K562 (cell line): ENCODE data around the gene EFCAB10. TPM values are rescaled to one million over a fixed set of nuclear protein-coding genes. Genes with fewer than 3 reads are reported as not detected.

Experiments used
- ATAC-seq: fragments of 200-7000 bp; cut with Tn5 transposase; 3 replicates; pipeline ENCODE4 v1.9.1; 2020; ENCODE audit warnings: moderate library complexity
- BruUV-seq: library from RNA; stranded (reverse); fragments of 400-500 nt; replicated peaks from 2 replicates; lab custom pipeline; 2021; lab: Mats Ljungman, UMichigan
- CTCF ChIA-PET: fragments of 300-600 bp; formaldehyde crosslinking; extraction: SDS; loops from one replicate; lab custom pipeline; 2021; ENCODE audit warnings: low intra/inter-chr PET ratio; lab: Yijun Ruan, JAX
- POLR2A ChIA-PET: fragments of 300-600, 350-650 bp; sonication (Branson Sonifier 250); formaldehyde crosslinking; extraction: SDS; loops from one replicate; lab custom pipeline; 2021; ENCODE audit warnings: antibody characterized with exemption, inconsistent platforms; lab: Yijun Ruan, JAX
- DNase-seq, 4 experiments: peaks; one replicate each; pipeline versions ENCODE4 v3.0.0 to v3.0.0-alpha.2; 2011 to 2018; ENCODE audit warnings: low spot score in 3 of 4, mixed read lengths in 3 of 4; ENCODE audit errors: extremely low read depth in 1 of 4
- FAIRE-seq: peaks from 2 replicates; lab custom pipeline; 2011; peaks lifted over from hg19 to GRCh38; lab: Jason Lieb, UNC
- H2AFZ ChIP-seq: 2 replicates; pipeline ENCODE4 v1.6.0; 2011; ENCODE audit warnings: low read depth, low read length, control low read depth, inconsistent platforms
- H3K27ac ChIP-seq: fragments of 200-600 bp; 3 replicates; pipeline ENCODE4 v1.8.0; 2011; ENCODE audit warnings: low read depth, mild to moderate bottlenecking, control low read depth, inconsistent platforms, low read length, moderate library complexity, mixed read lengths; ENCODE audit errors: extremely low read depth
- H3K27me3 ChIP-seq, 2 experiments: fragments of 300-600 bp in 1 of 2; 2 replicates in 1 of 2; 3 replicates in 1 of 2; pipeline versions ENCODE4 v1.6.0 to v1.8.0; 2011; ENCODE audit warnings: inconsistent platforms in 2 of 2, low read length in 2 of 2, mild to moderate bottlenecking in 1 of 2, mixed read lengths in 1 of 2, moderate library complexity in 1 of 2; ENCODE audit not compliant: control insufficient read depth in 2 of 2, insufficient read depth in 2 of 2
- H3K36me3 ChIP-seq: fragments of 300-600 bp; 3 replicates; pipeline ENCODE4 v1.8.0; 2011; ENCODE audit warnings: mild to moderate bottlenecking, low read length, inconsistent platforms; ENCODE audit not compliant: control insufficient read depth, insufficient read depth
- H3K4me1 ChIP-seq, 2 experiments: fragments of 200-600 bp in 1 of 2; replicated peaks in 1 of 2; 2 replicates in 1 of 2; 3 replicates in 1 of 2; pipeline versions ENCODE4 v1.5.1 to v1.8.0; 2011; ENCODE audit warnings: inconsistent platforms in 2 of 2, low read length in 2 of 2, mild to moderate bottlenecking in 1 of 2, mixed read lengths in 1 of 2, moderate library complexity in 1 of 2; ENCODE audit not compliant: control insufficient read depth in 2 of 2, insufficient read depth in 2 of 2
- H3K4me2 ChIP-seq: 2 replicates; pipeline ENCODE4 v1.6.1; 2011; ENCODE audit warnings: low read length, control low read depth, inconsistent platforms, mixed read lengths; ENCODE audit not compliant: insufficient read depth
- H3K4me3 ChIP-seq: fragments of 200-600 bp; sonication (generic), shearing (Covaris generic); 2 replicates; pipeline ENCODE4 v1.5.1; 2016; ENCODE audit warnings: control low read depth, inconsistent platforms
- H3K79me2 ChIP-seq: fragments of 200-600 bp; 3 replicates; pipeline ENCODE4 v1.8.0; 2011; ENCODE audit warnings: low read length, inconsistent platforms; ENCODE audit not compliant: control insufficient read depth, insufficient read depth
- H3K9ac ChIP-seq, 2 experiments: 2 replicates each; pipeline versions ENCODE4 v1.6.0 to v1.6.1; 2011; ENCODE audit warnings: low read depth in 2 of 2, low read length in 2 of 2, control low read depth in 1 of 2, inconsistent platforms in 1 of 2, mild to moderate bottlenecking in 1 of 2, mixed read lengths in 1 of 2; ENCODE audit not compliant: insufficient read depth in 1 of 2
- H3K9me1 ChIP-seq: one replicate; pipeline ENCODE4 v1.6.0; 2011; ENCODE audit warnings: inconsistent platforms, mild to moderate bottlenecking, low read length, moderate library complexity; ENCODE audit not compliant: control insufficient read depth, insufficient read depth
- H3K9me3 ChIP-seq: replicated peaks from 2 replicates; pipeline ENCODE4 v1.5.1; 2011; ENCODE audit warnings: low read depth, low read length, inconsistent platforms; ENCODE audit not compliant: control insufficient read depth, insufficient read depth
- H4K20me1 ChIP-seq: replicated peaks from 2 replicates; pipeline ENCODE4 v1.6.1; 2011; ENCODE audit warnings: low read length, inconsistent platforms, mixed read lengths; ENCODE audit not compliant: control insufficient read depth, insufficient read depth
- BCOR ChIP-seq: fragments of 450-650 bp; IDR thresholded peaks from 2 replicates; pipeline ENCODE4 v1.6.1; 2016
- CBFB ChIP-seq: sonication (generic); formaldehyde crosslinking; IDR thresholded peaks from 2 replicates; pipeline ENCODE4 v1.4.0; 2020; ENCODE audit warnings: mild to moderate bottlenecking, missing genetic modification reagents
- CHD1 ChIP-seq: fragments of 200-600 bp; sonication (generic); IDR thresholded peaks from one replicate; pipeline ENCODE4 v1.6.1; 2012; ENCODE audit warnings: mild to moderate bottlenecking, moderate library complexity, low read length, inconsistent platforms
- EP400 ChIP-seq: fragments of 450-650 bp; IDR thresholded peaks from 2 replicates; pipeline ENCODE4 v1.6.1; 2017; ENCODE audit warnings: antibody characterized with exemption, mild to moderate bottlenecking, moderate library complexity
- GABPB1 ChIP-seq: sonication (generic); formaldehyde crosslinking; IDR thresholded peaks from 2 replicates; pipeline ENCODE4 v1.8.0; 2022; ENCODE audit warnings: mild to moderate bottlenecking, missing genetic modification reagents
- HDAC1 ChIP-seq, 2 experiments: fragments of 450-650 bp; IDR thresholded peaks; 2 replicates each; pipeline ENCODE4 v1.6.1; 2016 to 2017; ENCODE audit warnings: inconsistent platforms in 1 of 2, mild to moderate bottlenecking in 1 of 2, moderate library complexity in 1 of 2
- KDM1A ChIP-seq, 2 experiments: fragments of 450-650 bp; IDR thresholded peaks; 2 replicates each; pipeline ENCODE4 v1.6.1; 2016; ENCODE audit warnings: mild to moderate bottlenecking in 2 of 2
- MTA1 ChIP-seq: fragments of 450-650 bp; IDR thresholded peaks from 2 replicates; pipeline ENCODE4 v1.6.1; 2017; ENCODE audit warnings: borderline replicate concordance
- NEUROD1 ChIP-seq: fragments of 150-350 bp; IDR thresholded peaks from 2 replicates; pipeline ENCODE4 v1.6.1; 2014; ENCODE audit warnings: borderline replicate concordance, low read length, low read depth; ENCODE audit not compliant: partially characterized antibody
- PREB ChIP-seq: sonication (generic); formaldehyde crosslinking; IDR thresholded peaks from 2 replicates; pipeline ENCODE4 v1.8.1; 2023; ENCODE audit warnings: mild to moderate bottlenecking, missing genetic modification reagents
- RBM25 ChIP-seq: fragments of 200-400 bp; formaldehyde crosslinking; IDR thresholded peaks from 2 replicates; pipeline ENCODE4 v1.6.1; 2018; ENCODE audit warnings: low read length, low read depth, moderate library complexity; ENCODE audit not compliant: severe bottlenecking
- SMARCE1 ChIP-seq: fragments of 450-650 bp; IDR thresholded peaks from 2 replicates; pipeline ENCODE4 v1.7.1; 2016; ENCODE audit warnings: mild to moderate bottlenecking
- SOX6 ChIP-seq: fragments of 450-650 bp; IDR thresholded peaks from 2 replicates; pipeline ENCODE4 v1.6.1; 2014; ENCODE audit warnings: mild to moderate bottlenecking
- SRSF1 ChIP-seq: fragments of 200-400 bp; formaldehyde crosslinking; IDR thresholded peaks from 2 replicates; pipeline ENCODE4 v1.6.1; 2017; ENCODE audit warnings: mild to moderate bottlenecking, low read depth, low read length, moderate library complexity
- WHSC1 ChIP-seq: IDR thresholded peaks from one replicate; pipeline ENCODE4 v1.6.1; 2012; ENCODE audit warnings: low read length, control low read depth, inconsistent platforms
- ZFP36 ChIP-seq: fragments of 150-350 bp; IDR thresholded peaks from 2 replicates; pipeline ENCODE4 v1.6.1; 2018; ENCODE audit warnings: low read length, low read depth; ENCODE audit not compliant: partially characterized antibody
- ZNF143 ChIP-seq: sonication (generic); formaldehyde crosslinking; IDR thresholded peaks from 2 replicates; pipeline ENCODE4 v1.9.0; 2022; ENCODE audit warnings: mild to moderate bottlenecking, missing genetic modification reagents
- ZNF263 ChIP-seq: sonication (generic); formaldehyde crosslinking; IDR thresholded peaks from 2 replicates; pipeline ENCODE4 v1.8.0; 2022; ENCODE audit warnings: mild to moderate bottlenecking, missing genetic modification reagents, borderline replicate concordance
- WGBS: fragments of 100-300 bp; shearing (Covaris generic); methylation state at CpG from one replicate; pipeline ENCODE4 v1.1.6; 2016; ENCODE audit warnings: low coverage, mixed read lengths; ENCODE audit not compliant: insufficient coverage; ENCODE audit errors: missing lambda C conversion rate; 5-methylcytosine and 5-hydroxymethylcytosine counted together
- in situ Hi-C: fragments of 300-500 bp; cut with MboI; formaldehyde crosslinking; loops from 4 replicates; pipeline ENCODE4 v1.15.0; 2018; ENCODE audit warnings: inconsistent platforms, mixed read lengths
- intact Hi-C: fragments of 100-400 bp; cut with micrococcal nuclease; formaldehyde crosslinking; loops from 2 replicates; pipeline ENCODE4 v1.14.2; 2022
- polyA plus RNA-seq, 8 experiments: library from polyadenylated mRNA; depleted of rRNA in 4 of 8; stranded (reverse) in 5 of 8; unstranded in 3 of 8; fragments of >200 nt; fragmentation: Nextera tagmentation in 2 of 8; fragmentation: Illumina TruSeq in 1 of 8; extraction: Ambion mirVana in 2 of 8; extraction: Trizol in 1 of 8; gene quantifications; 2 replicates each; pipeline versions ENCODE4 v1.2.1 to v1.2.3, GENCODE V29; 2011 to 2014; ENCODE audit warnings: inconsistent platforms in 1 of 8, missing spikeins in 1 of 8
- total RNA-seq, 7 experiments: library from RNA; depleted of rRNA in 6 of 7; stranded (reverse); fragments of >200 nt in 6 of 7; fragmentation: Illumina TruSeq in 2 of 7; extraction: Trizol in 2 of 7; gene quantifications; 2 replicates each; pipeline versions ENCODE4 v1.2.1 to v1.2.3, GENCODE V29; 2011 to 2021; ENCODE audit warnings: low replicate concordance in 1 of 7
- TF ChIP-seq, protein P1 (sequence below): sonication (generic); formaldehyde crosslinking; IDR thresholded peaks from 2 replicates; pipeline ENCODE4 v1.8.0; 2022; ENCODE audit warnings: missing genetic modification reagents, mild to moderate bottlenecking, moderate library complexity, borderline replicate concordance

The EFCAB10 gene
- total and polyA plus RNA-seq, 9 of the 15 experiments (the other 6 are each of a cell fraction or from before 2014, with no cell fraction given) = 5.0 to 21.4 (median 16.8) TPM

GRCh38 chr7:105610165-105610930 is 29.1 kb upstream of the EFCAB10 start:
- H3K27me3 ChIP-seq = peaks cover 6 to 61% of the 10 kb centered on the region in 2 experiments; a peak in 4 of 5 replicates
- BruUV-seq = no TSS peak
- no peak for FAIRE-seq
- no peaks in the 10 kb centered on the region for H3K9me3 ChIP-seq
- no peak overlapping the region for H3K27ac ChIP-seq
- intact Hi-C loops (no loop called here), in situ Hi-C loops (loop anchor here (10.0 kb wide), 1 partner anchor 956 kb away; no protein-coding TSS in a partner anchor)
- H3K4me3 ChIP-seq = no peak overlapping the region
- WGBS = 28% methylated on average over 8 of the region's 8 CpGs
- H3K9ac ChIP-seq = no peak overlapping the region; a peak in 1 of 4 replicates
- no peak overlapping the region for H2AFZ ChIP-seq
- no peaks in the 10 kb centered on the region for H3K79me2 ChIP-seq
- no peak for DNase-seq
- H4K20me1 ChIP-seq = 0 out of 2 replicates have a peak, but pooled peaks cover 6% of the 10 kb centered on the region
- ChIA-PET POLR2A (interaction anchor here (0.8 to 1.4 kb wide), 4 partner anchors 10 to 33 kb away, joined by 3 to 5 read pairs (median 4); no protein-coding TSS in a partner anchor), CTCF (no interaction called here)
- H3K9me1 ChIP-seq = no peaks in the 10 kb centered on the region
- no peak overlapping the region for H3K4me2 ChIP-seq
- no peak for ATAC-seq
- H3K36me3 ChIP-seq = no peaks in the 10 kb centered on the region
- peaks cover 0 to 12% of the 10 kb centered on the region in 2 experiments; a peak in 1 of 5 replicates for H3K4me1 ChIP-seq
- peak in 1 of 2 experiments; percentile 46; a peak in 1 of 4 replicates for TF ChIP-seq KDM1A (IDR thresholded peaks at IDR 0.05)
- 0 out of 2 replicates have a peak, but pooled peaks have one; percentile 50 for TF ChIP-seq PREB (CRISPR knock-in tag)
- TF ChIP-seq SOX6 = no peak
- no peak for TF ChIP-seq SMARCE1
- no peak for TF ChIP-seq GABPB1
- TF ChIP-seq BCOR = peak; percentile 69
- TF ChIP-seq, protein P1, sequence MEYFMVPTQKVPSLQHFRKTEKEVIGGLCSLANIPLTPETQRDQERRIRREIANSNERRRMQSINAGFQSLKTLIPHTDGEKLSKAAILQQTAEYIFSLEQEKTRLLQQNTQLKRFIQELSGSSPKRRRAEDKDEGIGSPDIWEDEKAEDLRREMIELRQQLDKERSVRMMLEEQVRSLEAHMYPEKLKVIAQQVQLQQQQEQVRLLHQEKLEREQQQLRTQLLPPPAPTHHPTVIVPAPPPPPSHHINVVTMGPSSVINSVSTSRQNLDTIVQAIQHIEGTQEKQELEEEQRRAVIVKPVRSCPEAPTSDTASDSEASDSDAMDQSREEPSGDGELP = 0 out of 2 replicates have a peak, but pooled peaks have one; percentile 8
- no peak for TF ChIP-seq EP400
- no peak for TF ChIP-seq HDAC1 (IDR thresholded peaks at IDR 0.05)
- no peak for TF ChIP-seq SRSF1
- peak; percentile 82 for TF ChIP-seq ZFP36
- TF ChIP-seq NEUROD1 = no peak
- no peak for TF ChIP-seq ZNF263 (CRISPR knock-in tag)
- TF ChIP-seq RBM25 = peak; percentile 86
- no peak for TF ChIP-seq ZNF143 (CRISPR knock-in tag)
- no peak for TF ChIP-seq MTA1
- TF ChIP-seq WHSC1 = no peak
- no peak for TF ChIP-seq CHD1
- no peak for TF ChIP-seq CBFB (CRISPR knock-in tag)
